Measurements from ENCODE around the gene ZNF529. TPM values are rescaled to one million over a fixed set of nuclear protein-coding genes. Genes with fewer than 3 reads are reported as not detected.

The ZNF529 gene
- 1.8 to 3.2 TPM (median 2.5 TPM) in 5 replicates for total RNA-seq (2022; extraction: Qiagen RNA extraction; ENCODE audit: low read depth)

DNA sequence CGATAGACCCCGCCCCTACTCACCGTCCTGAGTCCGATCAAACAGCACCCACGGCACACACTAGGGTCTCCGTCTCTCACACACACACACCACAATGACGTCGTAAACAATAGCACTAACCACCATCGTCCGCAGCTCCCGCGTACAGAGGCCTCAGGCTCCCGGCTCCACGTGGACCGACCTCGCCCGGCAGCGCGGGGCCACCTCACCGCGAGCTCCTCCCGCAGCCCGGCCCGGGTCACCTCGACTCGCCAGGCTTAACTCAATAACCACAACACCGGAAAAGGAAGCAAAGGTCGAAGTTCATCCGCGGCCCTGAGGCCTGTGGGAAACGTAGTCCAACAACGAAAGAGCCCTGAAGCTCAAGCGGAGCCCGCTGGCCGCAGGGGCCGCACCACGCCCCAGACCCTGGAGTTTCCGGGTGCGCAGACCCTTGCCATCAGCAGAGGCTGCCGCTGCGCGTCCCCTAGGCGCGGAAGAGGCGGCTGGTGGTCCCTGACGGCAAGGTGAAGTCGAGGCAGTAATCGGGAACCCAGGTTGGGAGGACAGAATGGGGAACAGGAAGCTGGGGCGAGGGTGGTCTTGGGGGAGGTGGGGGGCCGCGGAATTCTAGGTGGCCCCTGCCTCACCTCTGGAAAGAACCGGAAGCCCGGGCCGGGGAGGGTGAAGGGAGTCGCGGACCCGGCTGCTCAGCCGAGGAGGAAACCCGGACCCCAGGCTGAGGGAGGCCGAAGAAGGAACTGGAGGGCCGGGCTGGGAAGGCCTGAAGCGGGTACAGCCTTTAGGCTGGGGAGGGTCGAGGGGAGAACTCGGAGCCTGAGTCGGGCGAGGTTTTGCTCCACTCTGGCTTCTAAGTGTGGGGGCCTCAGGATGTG is at the start of gene ZNF529:
ZNF529 (minus strand) TSS at position 273 of the 875 bp plus-strand sequence. CDS start 946 bp downstream, outside the sequence.

GRCh38 chr19:36605101-36605876 is 32.2 kb upstream of the ZNF529 start, which contains the start of gene ZNF382:
TSS of gene ZNF382 (plus strand) at chr19:36605313. CDS start at chr19:36609915, 4,602 bp downstream.

GRCh38 chr19:36528194-36528920 is 44.7 kb downstream of the ZNF529 start, which contains the start of gene ZNF260:
TSS of gene ZNF260 (minus strand) at chr19:36528271. CDS start at chr19:36515238, 13,033 bp downstream.

Other genes starting within 250 kb of the ZNF529 start
- gene ZFP14, start 194.1 kb downstream of the ZNF529 start, total RNA-seq (2022; extraction: Qiagen RNA extraction; ENCODE audit: low read depth), result 2.1 to 2.9 TPM (median 2.5 TPM) in 5 replicates
- 1.6 to 2.8 TPM (median 1.9 TPM) in 5 replicates for gene ZFP82, start 154.6 kb downstream of the ZNF529 start, total RNA-seq (2022; extraction: Qiagen RNA extraction; ENCODE audit: low read depth)
- 7.9 to 9.6 TPM (median 8.6 TPM) in 5 replicates for gene ZNF566, start 83.7 kb downstream of the ZNF529 start, total RNA-seq (2022; extraction: Qiagen RNA extraction; ENCODE audit: low read depth)
- gene ZNF260, start 45.0 kb downstream of the ZNF529 start, total RNA-seq (2022; extraction: Qiagen RNA extraction; ENCODE audit: low read depth), result 5.9 to 13.9 TPM (median 7.6 TPM) in 5 replicates
- gene ZNF382, start 32.0 kb upstream of the ZNF529 start, total RNA-seq (2022; extraction: Qiagen RNA extraction; ENCODE audit: low read depth), result not detected in 5 replicates
- gene ZNF461, start 93.5 kb upstream of the ZNF529 start, total RNA-seq (2022; extraction: Qiagen RNA extraction; ENCODE audit: low read depth), result 6.9 to 10.6 TPM (median 8.4 TPM) in 5 replicates
- 8.5 to 14.0 TPM (median 9.3 TPM) in 5 replicates for gene ZNF567, start 114.3 kb upstream of the ZNF529 start, total RNA-seq (2022; extraction: Qiagen RNA extraction; ENCODE audit: low read depth)
- 0.33 to 1.2 TPM (median 0.56 TPM) in 5 replicates for gene ZNF850, start 199.5 kb upstream of the ZNF529 start, total RNA-seq (2022; extraction: Qiagen RNA extraction; ENCODE audit: low read depth)

Measured in A549 treated with ZK216348 at 1 μM for 4 hours (cell line).